HG03108 (cell line): ENCODE data around the gene HOXD10.
A peak's percentile ranks its signal among the peaks of the same experiment; 100 is the strongest.

ENCODE experiments used
- ATAC-seq: cut with Tn5 transposase; IDR thresholded peaks from one replicate; pipeline ENCODE4 v1.9.1; 2021; ENCODE audit warnings: moderate library complexity; ENCODE audit not compliant: unreplicated experiment

HOXD10 gene

DNA sequence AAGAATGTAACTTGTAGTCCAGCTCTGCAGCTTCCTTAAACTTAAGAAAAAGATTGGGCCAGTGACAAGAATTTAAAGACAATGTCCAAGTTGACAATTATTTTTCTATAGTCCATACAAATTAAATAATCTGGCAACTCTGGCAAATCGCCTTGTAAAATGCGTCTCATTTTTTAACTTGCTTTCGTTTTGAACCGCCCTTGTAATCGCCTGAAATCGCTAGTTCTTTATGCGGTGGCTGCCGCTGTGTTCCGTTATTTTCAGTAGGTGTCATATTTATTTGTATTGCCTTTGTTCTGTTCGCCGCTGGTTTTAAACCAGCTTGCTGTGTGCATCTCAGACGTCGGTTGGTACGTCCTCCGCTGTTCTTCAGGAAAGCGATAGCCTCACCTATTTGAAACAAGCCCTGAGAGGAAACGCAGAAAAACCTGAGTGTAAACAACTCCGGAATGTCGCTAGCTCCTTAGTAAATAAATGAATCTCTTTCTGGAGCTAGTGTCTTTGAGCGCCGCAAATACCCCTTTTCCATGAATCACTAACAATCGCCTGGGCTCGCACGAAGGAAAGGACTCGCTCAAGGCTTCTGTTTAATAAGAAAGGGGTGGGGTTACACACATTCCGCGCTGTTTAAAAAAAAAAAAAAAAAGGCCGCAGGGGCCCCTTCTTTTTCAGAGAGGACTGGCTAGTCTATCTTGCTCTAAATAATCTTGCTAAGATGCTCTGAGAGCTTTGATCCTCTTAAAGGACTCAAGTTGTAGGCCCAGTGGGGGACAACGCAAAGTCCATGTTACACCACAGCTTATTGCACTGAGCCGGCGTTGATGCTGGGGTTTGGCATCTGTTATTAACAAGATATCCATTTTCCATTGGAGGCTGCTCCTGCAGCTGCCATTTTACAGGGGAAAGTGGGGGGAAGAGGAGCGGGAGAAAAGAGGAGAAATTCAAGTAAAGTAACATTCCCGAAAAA lies 15.9 kb downstream of the HOXD10 start:
- no peak for ATAC-seq

DNA sequence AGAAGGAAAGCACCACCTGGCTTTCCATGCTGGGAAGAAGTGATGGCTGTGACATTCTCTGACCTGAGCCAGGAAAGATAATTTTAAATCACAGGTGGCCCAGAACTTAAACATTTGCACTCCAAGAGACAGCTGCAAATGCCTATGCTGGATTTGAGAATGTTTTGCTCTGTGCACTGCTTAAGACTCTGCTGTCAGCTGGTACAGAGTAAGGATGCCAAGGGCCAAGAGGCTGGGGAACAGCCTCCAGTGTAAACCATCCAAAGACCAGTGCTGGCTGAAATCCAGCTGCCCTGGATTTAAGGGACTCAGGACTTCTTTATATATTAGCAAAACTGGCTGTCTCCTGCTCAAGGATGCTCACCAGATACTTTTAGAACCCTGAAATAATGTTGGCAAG lies 16.8 kb downstream of the HOXD10 start:
- ATAC-seq, result no peak

DNA sequence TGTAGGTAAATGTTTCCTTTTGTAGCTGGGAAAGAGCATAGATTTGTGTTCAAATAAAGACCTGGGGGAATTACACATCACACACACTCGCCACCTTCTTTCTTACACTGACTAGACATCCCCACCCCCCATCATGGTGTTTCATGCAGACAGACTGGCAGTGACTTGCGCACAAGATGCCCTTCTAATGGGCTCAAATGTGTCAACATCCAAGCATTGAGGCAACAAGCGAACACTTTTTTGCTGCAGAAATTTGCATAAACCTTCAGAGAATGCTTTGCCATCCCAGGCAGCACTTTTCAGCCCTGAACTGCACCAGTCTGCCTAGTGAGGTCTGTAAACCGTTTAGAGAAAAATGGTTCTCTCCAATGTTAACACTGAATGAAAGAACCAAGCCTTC lies 17.5 kb downstream of the HOXD10 start:
- no peak for ATAC-seq

DNA sequence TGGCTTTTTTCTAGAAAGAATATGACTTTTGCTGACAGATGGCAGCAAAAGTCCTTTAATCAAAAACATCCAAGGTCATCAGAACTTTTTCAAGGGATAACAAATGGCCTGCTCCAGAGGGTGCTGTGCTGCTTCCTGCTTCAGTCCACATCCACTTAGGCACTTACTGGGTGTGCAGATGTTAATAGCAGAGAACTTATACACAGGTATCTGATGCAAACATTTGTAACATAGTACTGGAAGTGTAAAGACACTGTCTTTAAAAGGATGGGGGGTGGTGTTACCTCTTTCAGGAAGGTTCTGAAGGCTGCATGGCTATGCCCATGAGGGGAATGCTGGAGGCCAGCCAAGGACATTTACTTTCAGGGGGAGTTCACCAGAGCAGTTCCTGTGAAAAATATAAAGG lies 18.5 kb downstream of the HOXD10 start:
- ATAC-seq, result no peak

DNA sequence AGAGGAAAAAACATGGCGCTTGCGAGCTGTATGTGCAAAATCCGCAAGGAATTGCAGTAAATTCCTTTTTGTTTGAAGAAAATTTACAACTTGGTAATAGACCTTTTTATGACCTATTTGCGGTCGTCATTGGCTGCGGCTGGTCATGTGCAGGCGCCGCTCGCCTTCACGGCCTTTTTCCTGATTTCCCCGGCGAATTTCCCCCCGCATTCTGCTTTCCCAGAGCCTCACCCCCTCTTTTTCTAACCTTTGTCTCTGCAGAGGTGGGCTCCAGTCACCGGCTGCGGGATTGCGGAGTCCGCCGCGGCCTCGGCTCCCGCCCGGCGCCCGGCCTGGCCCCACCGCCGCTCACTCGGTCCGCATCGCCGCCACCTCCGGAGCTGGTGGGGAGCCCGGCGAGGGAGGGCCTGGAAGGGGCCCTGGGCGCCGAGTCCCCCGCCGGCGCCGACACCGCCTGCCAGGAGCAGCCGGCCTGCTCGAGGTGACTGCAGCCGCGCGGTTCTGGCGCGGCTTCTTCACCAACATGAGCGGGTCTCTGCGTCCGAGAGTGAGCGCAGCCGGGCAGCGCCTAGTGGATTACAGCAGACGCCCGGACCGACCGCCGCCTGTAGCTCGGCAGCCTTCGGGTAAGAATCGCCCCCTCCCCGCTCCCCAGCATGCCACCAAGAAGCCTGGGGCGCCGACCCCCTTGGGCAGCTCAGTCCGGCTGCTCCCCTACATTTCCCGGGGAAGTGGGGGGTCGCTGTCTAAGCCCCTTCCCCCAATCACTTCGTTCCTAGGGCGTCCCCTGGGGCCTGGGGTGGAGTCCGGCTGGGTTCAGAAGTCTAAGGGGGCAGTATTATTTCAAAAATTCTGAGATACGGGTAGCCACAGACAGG lies 20.0 kb downstream of the HOXD10 start:
- ATAC-seq, result no peak

DNA sequence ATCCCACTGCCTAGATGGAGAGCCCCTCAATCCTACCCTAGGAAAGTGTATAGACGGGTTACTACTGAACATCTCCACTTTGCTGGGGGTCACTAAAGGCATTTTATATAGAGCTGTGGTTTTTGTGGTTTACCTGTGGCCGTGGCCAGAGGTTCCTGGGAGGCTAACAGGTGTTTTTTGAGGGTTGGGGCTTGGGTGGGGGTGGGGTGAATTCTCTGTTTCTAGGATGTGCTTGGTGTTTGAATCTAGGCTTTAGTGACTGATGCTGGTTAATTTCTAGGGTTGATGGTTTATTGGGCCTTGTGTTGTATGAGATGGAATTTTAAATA lies 20.6 kb downstream of the HOXD10 start:
- no peak for ATAC-seq

DNA sequence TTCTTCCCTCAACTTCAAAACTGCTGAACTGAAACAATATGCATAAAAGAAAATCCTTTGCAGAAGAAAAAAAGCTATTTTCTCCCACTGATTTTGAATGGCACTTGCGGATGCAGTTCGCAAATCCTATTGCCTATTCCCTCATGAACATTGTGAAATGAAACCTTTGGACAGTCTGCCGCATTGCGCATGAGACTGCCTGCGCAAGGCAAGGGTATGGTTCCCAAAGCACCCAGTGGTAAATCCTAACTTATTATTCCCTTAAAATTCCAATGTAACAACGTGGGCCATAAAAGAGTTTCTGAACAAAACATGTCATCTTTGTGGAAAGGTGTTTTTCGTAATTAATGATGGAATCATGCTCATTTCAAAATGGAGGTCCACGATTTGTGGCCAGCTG lies 21.3 kb downstream of the HOXD10 start:
- no peak for ATAC-seq

DNA sequence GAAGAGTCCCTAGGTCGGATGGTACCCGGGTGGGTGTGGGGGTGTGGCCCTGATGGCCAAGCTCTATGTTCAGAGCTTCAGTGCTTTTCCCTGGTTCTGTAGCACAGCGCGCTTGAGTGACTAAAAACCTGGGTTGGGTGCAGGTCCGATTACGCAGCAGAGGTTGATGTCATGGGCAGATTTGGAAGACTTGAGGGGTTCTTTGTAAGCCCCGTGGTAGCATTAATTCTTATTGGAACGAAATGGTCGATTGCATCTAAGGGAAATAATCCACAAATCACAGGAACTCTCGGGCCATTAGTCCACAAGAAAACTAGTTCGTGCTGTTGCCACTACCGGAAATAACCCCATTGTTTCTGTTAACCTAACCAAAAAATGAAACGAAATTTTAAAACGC lies 21.9 kb downstream of the HOXD10 start:
- ATAC-seq, result no peak

DNA sequence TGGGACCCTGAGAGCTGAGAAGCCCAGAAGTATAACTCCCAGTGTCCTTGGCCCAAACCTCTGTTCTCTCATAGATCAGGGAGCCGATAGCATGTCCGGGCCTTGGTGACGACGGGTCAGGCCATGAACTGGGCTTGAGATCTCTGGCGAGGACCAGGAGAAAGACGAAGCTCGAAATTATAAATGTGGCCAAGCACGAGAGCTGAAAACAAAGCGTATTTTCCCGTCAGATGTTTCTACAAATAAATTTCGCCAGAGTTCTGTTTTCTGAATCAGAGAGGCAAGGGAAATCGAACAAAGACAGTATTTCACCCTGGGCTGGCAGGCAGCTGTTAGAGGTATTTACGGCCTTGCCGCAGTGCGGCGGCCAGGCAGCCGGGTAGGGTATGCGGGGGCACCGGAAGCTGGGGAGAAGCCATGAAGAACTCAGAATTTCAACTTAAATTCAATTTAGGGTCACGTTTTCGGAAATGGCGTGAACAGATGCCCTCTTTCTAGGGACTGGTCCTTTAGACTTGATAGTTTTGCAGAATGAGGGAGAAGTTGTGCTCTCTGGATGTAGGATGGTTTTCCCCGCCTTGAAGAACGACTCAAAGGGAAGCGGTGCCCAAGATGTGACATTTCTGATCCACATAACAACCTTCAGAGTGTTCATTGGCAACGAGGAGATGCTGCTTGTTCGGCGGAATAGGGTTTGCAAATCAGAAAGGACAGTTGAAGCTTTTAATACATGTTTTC lies 22.5 kb downstream of the HOXD10 start:
- ATAC-seq, result no peak

DNA sequence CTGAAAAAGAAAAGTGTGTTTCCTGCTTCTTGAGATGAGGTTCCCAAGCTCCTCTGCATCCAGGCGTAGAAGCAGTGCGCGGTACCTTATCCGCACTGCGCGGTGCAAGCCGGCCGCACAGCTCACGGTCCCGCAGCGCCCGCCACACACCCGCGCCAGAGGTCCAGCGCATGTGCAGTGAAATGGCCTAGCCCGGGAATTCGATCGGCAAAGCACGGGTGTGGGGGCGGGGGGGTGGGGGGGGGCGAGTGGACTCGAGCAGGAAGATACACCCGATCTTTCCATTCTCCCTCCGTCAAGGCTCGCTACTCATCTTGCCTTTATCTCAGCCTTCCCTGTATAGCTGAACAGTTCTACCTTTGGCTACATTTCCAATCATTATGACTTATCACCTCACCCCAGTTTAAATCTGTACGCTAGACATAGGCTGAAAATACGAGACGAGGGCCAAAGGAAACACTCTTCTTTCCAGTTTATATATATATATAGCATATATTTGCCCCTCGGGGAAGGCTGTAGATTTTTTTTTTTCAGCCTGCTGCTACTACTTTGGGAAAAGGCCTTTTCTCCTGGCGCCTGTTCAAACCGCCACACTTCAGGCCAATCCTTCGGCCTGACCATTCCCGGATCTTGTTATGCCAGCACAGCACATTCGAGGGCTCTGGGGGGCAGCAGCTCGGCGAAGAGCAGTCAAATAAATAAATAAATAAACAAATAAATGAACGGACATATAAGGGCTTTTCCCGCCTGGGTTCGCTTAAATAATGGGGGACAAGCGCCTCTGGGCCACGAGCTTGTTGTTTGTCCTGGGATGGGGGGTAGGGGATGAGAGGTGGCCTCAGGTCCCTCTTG lies 23.3 kb downstream of the HOXD10 start:
- no peak for ATAC-seq

DNA sequence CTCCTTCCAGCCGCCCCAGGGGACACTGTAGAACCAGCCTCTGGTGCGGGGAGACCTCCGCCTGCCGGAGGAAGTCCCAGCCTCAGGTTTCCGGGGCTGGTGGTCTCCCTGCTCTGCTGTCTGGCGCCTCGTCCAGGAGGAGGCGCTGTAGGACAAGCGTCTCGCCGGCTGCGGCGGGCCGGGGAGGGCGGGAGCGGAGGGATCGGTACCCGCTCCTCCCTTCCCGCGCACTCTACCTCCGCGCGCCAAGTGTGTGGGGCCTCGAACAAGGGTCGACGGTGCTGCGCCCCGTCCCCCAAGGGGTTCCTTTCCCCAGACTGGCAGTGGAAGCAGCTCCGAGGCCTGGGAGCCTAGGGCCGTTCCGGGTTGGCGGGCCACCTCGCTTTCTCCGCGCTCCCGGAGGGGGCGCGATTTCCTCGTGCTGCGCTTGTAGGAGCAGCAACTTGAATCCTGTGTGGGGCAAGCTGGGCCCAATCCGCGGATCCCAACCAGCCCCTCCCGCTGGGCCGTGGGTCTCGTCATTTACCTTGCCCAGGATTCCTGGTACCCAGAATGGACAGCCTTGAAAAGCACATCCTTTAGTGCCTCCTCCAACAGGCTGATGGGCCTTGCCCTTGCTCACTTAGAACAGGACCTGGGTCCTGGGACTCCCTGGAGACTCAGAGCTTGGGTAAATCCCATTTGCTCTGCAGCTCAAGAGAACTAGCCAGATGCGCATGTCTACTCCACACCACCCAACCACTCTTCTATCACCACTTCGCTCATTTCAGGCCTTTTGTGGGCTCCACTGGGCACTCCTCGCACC lies 24.1 kb downstream of the HOXD10 start:
- peak; percentile 90 for ATAC-seq

DNA sequence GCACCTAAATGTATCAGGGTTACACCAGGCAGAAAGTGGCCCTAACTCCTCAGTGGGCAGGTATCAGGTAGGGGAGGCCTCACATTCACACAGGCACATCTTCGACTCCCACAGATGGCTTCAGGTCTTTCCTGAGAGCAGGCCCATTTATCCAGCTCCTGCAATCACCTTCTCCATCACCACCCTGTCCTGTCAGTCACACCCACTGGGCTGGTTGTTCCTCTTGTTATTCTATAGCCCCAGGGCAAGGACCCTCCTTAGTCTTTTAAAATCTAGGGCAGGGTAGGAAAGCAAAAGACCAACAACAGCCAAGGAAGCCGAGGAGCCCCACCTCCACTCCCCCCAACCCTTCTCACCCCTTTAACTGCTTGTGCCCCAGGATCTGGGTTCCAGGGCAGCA lies 25.7 kb downstream of the HOXD10 start:
- ATAC-seq, result no peak

DNA sequence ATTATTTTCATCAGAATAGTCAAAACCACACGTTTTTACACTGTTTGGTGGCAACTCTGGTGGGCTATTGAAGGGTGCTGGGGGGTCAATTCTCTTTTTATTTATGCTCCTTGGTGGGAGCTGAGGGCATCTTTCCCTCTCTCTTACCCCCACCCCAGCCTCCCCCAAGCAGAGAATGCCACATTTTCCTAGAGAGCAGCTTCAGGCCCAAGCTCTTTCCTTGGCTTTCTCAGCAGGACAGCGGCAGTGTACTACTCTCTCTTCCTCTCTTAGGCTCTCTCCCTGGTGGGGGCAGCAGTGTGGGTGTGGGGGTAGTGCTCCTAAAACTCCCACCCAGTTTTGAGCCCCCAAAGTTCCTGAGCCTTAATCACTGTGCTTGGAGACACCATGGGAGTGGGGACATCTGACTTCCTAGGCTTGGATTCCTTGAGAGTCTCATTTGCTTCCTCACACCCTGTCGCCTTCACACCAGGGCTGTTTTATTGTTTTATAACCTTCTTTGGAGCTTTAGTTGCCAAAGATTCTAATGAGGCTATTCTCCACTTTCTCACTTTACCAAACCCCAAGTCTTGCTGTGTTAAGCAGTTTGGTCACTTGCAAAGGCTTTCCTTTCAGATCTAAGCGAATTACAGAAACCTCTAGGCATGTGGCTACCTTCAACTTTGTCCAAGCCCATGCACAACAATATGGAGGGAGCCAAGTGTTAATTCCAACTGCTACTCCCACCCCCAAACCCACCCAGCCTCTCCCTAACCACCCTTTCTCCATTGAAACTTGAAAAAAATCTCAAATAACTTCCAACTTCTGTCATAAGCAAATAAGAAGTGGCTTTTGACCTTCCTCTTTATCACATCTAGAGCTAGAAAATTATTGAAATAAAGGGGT lies 28.7 kb downstream of the HOXD10 start:
- no peak for ATAC-seq

DNA sequence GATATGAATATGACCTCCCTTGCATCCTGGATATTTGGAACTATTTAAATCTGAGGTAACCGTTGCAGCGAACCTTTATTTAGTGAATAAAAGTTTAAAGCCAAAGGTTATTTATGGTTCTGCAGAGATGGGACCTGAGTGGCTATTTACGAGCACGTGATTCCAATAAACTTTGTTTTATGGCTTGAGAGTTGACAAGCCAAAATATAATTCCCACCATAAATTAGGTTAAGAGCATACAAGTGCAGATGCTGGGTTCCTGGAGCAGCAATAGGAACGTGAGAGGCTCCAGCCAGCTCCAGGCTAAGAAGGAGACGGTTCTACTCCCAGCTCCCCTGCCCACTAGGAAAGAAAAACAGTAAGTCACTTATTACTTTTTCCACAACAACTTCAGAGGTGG lies 29.5 kb downstream of the HOXD10 start:
- no peak for ATAC-seq

DNA sequence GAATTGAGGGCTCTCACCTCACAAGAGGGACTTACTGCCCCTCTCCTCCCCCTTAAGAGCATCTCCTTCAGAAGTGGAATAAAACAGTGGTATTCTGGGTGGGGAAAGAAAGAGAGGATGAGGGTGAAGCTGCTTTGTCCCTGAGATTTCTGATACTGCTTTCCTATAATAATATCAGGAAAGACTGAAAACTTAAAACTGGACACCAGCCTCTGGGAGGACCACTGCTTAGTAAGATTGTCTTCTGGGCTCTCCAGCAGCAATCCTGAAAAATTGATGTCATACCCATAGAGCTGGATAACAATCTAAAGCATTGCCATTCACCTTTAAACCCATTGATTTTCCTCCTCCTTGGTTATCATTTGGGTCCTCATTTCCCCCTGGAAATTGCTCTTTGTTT lies 30.1 kb downstream of the HOXD10 start:
- ATAC-seq, result no peak

DNA sequence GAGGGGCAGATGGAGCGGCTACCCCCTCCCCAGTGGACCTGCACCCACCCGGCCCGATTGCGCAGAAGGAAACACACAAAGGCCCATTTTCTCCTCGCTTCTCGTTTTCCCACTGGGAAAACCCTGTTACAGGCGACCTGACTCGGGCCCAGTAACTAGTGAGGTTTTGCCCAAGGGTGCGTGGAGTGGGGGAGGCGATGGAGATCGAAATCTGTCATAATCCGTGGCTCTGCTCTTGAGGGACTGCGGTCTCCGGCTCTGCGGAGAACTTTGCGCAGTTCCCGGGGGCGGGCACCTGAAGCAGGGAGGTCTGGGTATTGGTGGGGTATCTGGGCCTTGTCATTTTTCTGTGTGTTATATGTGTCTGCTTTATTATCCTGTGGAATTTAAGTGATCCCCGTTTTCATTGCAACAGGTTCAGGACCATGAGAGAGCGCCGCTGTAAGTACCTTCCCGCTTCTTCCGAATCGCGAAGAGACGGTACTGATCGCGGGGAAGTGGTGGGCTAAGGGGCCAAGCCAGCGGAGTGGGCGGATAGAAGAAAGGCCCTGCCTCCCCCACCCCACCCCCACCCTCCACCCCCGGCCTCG lies 30.7 kb downstream of the HOXD10 start:
- no peak for ATAC-seq

DNA sequence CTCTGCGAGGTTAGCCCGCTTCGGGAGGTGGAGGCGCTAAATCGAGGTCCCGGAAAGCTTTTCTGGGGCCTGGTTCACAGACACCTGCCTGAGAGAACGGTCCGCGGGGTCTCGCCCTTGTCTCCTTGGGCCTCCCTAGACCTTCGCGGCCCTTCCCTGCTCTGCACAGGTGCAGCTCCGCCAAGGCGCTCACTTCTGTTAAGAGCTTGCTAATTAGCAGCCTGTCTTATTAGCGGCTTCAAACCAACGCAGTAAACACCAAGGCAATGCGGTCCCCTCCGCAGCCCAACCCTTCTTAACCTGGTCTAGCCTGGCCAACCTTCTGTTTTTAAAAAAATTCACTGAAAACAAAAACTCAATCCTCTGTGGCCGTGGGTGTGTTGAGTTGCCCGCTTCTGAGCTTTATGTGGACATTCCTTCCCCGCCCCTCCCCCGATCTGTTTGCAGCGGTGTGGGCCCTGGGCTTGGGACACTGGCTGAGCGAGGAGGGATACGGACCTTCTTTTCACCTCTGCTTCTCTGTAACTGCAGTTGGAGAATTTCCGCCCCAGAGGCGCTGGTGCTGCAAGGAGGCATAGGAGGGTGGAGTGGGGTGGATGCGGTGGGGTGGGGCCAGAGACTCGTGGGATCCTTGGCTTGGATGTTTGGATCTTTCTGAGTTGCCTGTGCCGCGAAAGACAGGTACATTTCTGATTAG lies 31.4 kb downstream of the HOXD10 start:
- ATAC-seq, result no peak
